SK-N-SH (cell line): ENCODE data around the gene SSTR5. TPM values are rescaled to one million over a fixed set of nuclear protein-coding genes. Genes with fewer than 3 reads are reported as not detected.

Experiments used
- CTCF ChIA-PET: fragments of 300-600, 350-600 bp; formaldehyde crosslinking; extraction: SDS; loops from one replicate; lab custom pipeline; 2021; lab: Yijun Ruan, JAX
- POLR2A ChIA-PET: fragments of 350-600 bp; sonication (Branson Sonifier 250); formaldehyde crosslinking; extraction: SDS; loops from one replicate; lab custom pipeline; 2020; ENCODE audit warnings: antibody characterized with exemption, inconsistent platforms; lab: Yijun Ruan, JAX
- DNase-seq: peaks from one replicate; pipeline ENCODE4 v3.0.0; 2012
- H2AFZ ChIP-seq: fragments of 200-600 bp; sonication (generic); 2 replicates; pipeline ENCODE4 v1.8.1; 2016; ENCODE audit warnings: antibody characterized with exemption, mild to moderate bottlenecking, low read depth
- H3F3A ChIP-seq: fragments of 200-600 bp; sonication (generic); replicated peaks from 2 replicates; pipeline ENCODE3; 2016; ENCODE audit warnings: antibody characterized with exemption, mild to moderate bottlenecking; ENCODE audit not compliant: insufficient read depth
- H3K27ac ChIP-seq, 2 experiments: fragments of 200-500 bp in 1 of 2; fragments of 200-600 bp in 1 of 2; sonication (Bioruptor generic) in 1 of 2; sonication (generic), shearing (Covaris generic) in 1 of 2; 2 replicates each; pipeline versions ENCODE4 v1.5.1 to v1.6.1; 2014 to 2016; ENCODE audit warnings: low read depth in 2 of 2, inconsistent platforms in 1 of 2, low read length in 1 of 2, mild to moderate bottlenecking in 1 of 2, mixed read lengths in 1 of 2
- H3K27me3 ChIP-seq: fragments of 200-600 bp; sonication (generic), shearing (Covaris generic); 2 replicates; pipeline ENCODE4 v1.6.1; 2016; ENCODE audit warnings: mixed run types; ENCODE audit not compliant: insufficient read depth
- H3K36me3 ChIP-seq, 2 experiments: fragments of 200-500 bp in 1 of 2; fragments of 200-600 bp in 1 of 2; sonication (Bioruptor generic) in 1 of 2; sonication (generic) in 1 of 2; replicated peaks in 1 of 2; 2 replicates each; pipeline versions ENCODE3 to v1.5.1; 2014 to 2016; ENCODE audit warnings: low read length in 1 of 2, mild to moderate bottlenecking in 1 of 2; ENCODE audit not compliant: insufficient read depth in 2 of 2, control insufficient read depth in 1 of 2
- H3K4me1 ChIP-seq, 2 experiments: fragments of 200-500 bp in 1 of 2; fragments of 200-600 bp in 1 of 2; sonication (Bioruptor generic) in 1 of 2; sonication (generic), shearing (Covaris generic) in 1 of 2; 2 replicates each; pipeline versions ENCODE4 v1.5.1 to v1.6.1; 2014 to 2016; ENCODE audit warnings: low read depth in 1 of 2, low read length in 1 of 2, mixed run types in 1 of 2; ENCODE audit not compliant: insufficient read depth in 2 of 2, control insufficient read depth in 1 of 2
- H3K4me2 ChIP-seq: fragments of 200-600 bp; sonication (generic), shearing (Covaris generic); 2 replicates; pipeline ENCODE4 v1.6.1; 2017; ENCODE audit warnings: mixed run types
- H3K4me3 ChIP-seq, 2 experiments: fragments of 200-500 bp in 1 of 2; fragments of 200-600 bp in 1 of 2; sonication (Bioruptor generic) in 1 of 2; sonication (generic), shearing (Covaris generic) in 1 of 2; 2 replicates each; pipeline versions ENCODE4 v1.5.1 to v1.8.1; 2014 to 2016; ENCODE audit warnings: low read depth in 2 of 2, inconsistent platforms in 1 of 2, low read length in 1 of 2, mild to moderate bottlenecking in 1 of 2, mixed read lengths in 1 of 2, moderate library complexity in 1 of 2
- H3K79me2 ChIP-seq: fragments of 200-600 bp; sonication (generic); 2 replicates; pipeline ENCODE4 v1.8.1; 2017; ENCODE audit warnings: mild to moderate bottlenecking; ENCODE audit not compliant: insufficient read depth
- H3K9ac ChIP-seq: fragments of 200-600 bp; sonication (generic); 2 replicates; pipeline ENCODE4 v1.6.1; 2017; ENCODE audit warnings: mixed run types
- H3K9me2 ChIP-seq: fragments of 200-600 bp; sonication (generic); 2 replicates; pipeline ENCODE4 v1.6.1; 2017; ENCODE audit warnings: mixed run types
- H3K9me3 ChIP-seq: fragments of 200-600 bp; sonication (generic); 2 replicates; pipeline ENCODE4 v1.6.1; 2017; ENCODE audit warnings: mixed run types, mild to moderate bottlenecking, moderate library complexity
- H4K20me1 ChIP-seq: fragments of 200-600 bp; sonication (generic); 2 replicates; pipeline ENCODE4 v1.6.1; 2017; ENCODE audit warnings: mild to moderate bottlenecking, mixed run types; ENCODE audit not compliant: insufficient read depth
- CHD2 ChIP-seq: fragments of 150-350 bp; IDR thresholded peaks from 2 replicates; pipeline ENCODE4 v1.6.1; 2018; ENCODE audit warnings: low read length; ENCODE audit not compliant: partially characterized antibody
- CTCF ChIP-seq: fragments of 200-600 bp; sonication (generic); IDR thresholded peaks from 2 replicates; pipeline ENCODE4 v1.6.1; 2017; ENCODE audit warnings: antibody characterized with exemption, mild to moderate bottlenecking, moderate library complexity
- ELF1 ChIP-seq: IDR thresholded peaks from 2 replicates; pipeline ENCODE4 v1.4.0; 2012
- EP300 ChIP-seq, 2 experiments: IDR thresholded peaks; 2 replicates each; pipeline versions ENCODE4 v1.4.0 to v1.6.1; 2012; ENCODE audit warnings: borderline replicate concordance in 1 of 2, low read depth in 1 of 2, low read length in 1 of 2
- FOSL2 ChIP-seq: IDR thresholded peaks from 2 replicates; pipeline ENCODE4 v1.4.0; 2012; ENCODE audit warnings: low read depth, mild to moderate bottlenecking, moderate library complexity, borderline replicate concordance
- FOXJ3 ChIP-seq: sonication (generic); formaldehyde crosslinking; IDR thresholded peaks from 2 replicates; pipeline ENCODE4 v1.5.1; 2020; ENCODE audit warnings: mild to moderate bottlenecking, missing genetic modification reagents
- GATA2 ChIP-seq: sonication (generic); formaldehyde crosslinking; IDR thresholded peaks from 2 replicates; pipeline ENCODE4 v1.5.0; 2020; ENCODE audit warnings: mild to moderate bottlenecking, missing genetic modification reagents
- JUND ChIP-seq: IDR thresholded peaks from 2 replicates; pipeline ENCODE4 v1.4.0; 2012
- MAX ChIP-seq: IDR thresholded peaks from 2 replicates; pipeline ENCODE4 v1.4.0; 2012; ENCODE audit warnings: low read depth
- MEF2A ChIP-seq: IDR thresholded peaks from 2 replicates; pipeline ENCODE4 v1.4.0; 2012; ENCODE audit warnings: low read depth, borderline replicate concordance
- MXI1 ChIP-seq: IDR thresholded peaks from 2 replicates; pipeline ENCODE4 v1.6.1; 2012; ENCODE audit warnings: mild to moderate bottlenecking, low read depth, low read length, improper control_type of control experiment
- PBX3 ChIP-seq: IDR thresholded peaks from 2 replicates; pipeline ENCODE4; 2012
- POLR2AphosphoS5 ChIP-seq: IDR thresholded peaks from 2 replicates; pipeline ENCODE4 v1.6.1; 2012; ENCODE audit warnings: low read depth, low read length
- RAD21 ChIP-seq: IDR thresholded peaks from 2 replicates; pipeline ENCODE4 v1.6.1; 2012; ENCODE audit warnings: mild to moderate bottlenecking, low read length
- RCOR1 ChIP-seq: fragments of 150-350 bp; IDR thresholded peaks from 2 replicates; pipeline ENCODE4 v1.6.1; 2017; ENCODE audit warnings: antibody characterized with exemption, low read length
- SMC3 ChIP-seq: IDR thresholded peaks from 2 replicates; pipeline ENCODE4 v1.6.1; 2012; ENCODE audit warnings: low read depth, low read length, improper control_type of control experiment
- TCF12 ChIP-seq: IDR thresholded peaks from 2 replicates; pipeline ENCODE4 v1.4.0; 2012
- TEAD4 ChIP-seq: IDR thresholded peaks from 2 replicates; pipeline ENCODE4 v1.4.0; 2012; ENCODE audit warnings: mild to moderate bottlenecking, borderline replicate concordance; ENCODE audit not compliant: insufficient read depth
- WGBS: methylation state at CpG from one replicate; pipeline ENCODE4 v1.1.6; 2017; ENCODE audit warnings: low lambda C conversion rate; 5-methylcytosine and 5-hydroxymethylcytosine counted together
- polyA plus RNA-seq, 3 experiments: library from polyadenylated mRNA; depleted of rRNA; stranded (reverse); fragments of >200 nt; gene quantifications; 2 replicates each; pipeline ENCODE4 v1.2.3, GENCODE V29; 2012

SSTR5 gene
- polyA plus RNA-seq, 1 of the 3 experiments (the other 2 are of a cell fraction) = not detected

- no peaks in the 10 kb centered on the region for H3K9me2 ChIP-seq
- no peaks in the 10 kb centered on the region for H3K9me3 ChIP-seq
- no peaks in the 10 kb centered on the region for H3K36me3 ChIP-seq
- no peak for DNase-seq
- no peak for TF ChIP-seq MAX
- TF ChIP-seq MXI1 = no peak
- TF ChIP-seq RCOR1 = no peak
- no peak for TF ChIP-seq TCF12
- TF ChIP-seq RAD21 = no peak
- no peak for TF ChIP-seq FOXJ3 (CRISPR knock-in tag)
- no peak for TF ChIP-seq POLR2AphosphoS5
- TF ChIP-seq ELF1 = no peak
- no peak for TF ChIP-seq PBX3
- no peak for TF ChIP-seq JUND
- TF ChIP-seq SMC3 = no peak
- no peak for TF ChIP-seq EP300 (IDR thresholded peaks at IDR 0.05; ENCODE audit: borderline replicate concordance in 1 of 2, low read depth in 1 of 2, low read length in 1 of 2)
- no peak for TF ChIP-seq FOSL2
- TF ChIP-seq MEF2A = no peak
- TF ChIP-seq GATA2 = no peak
- no peak for TF ChIP-seq TEAD4
- no peak for TF ChIP-seq CTCF
- no peak for TF ChIP-seq CHD2
- H3K79me2 ChIP-seq = no peaks in the 10 kb centered on the region
- no peak overlapping the region for H3K27ac ChIP-seq
- ChIA-PET POLR2A (no interaction called here), CTCF (interaction anchor here (1.1 to 2.7 kb wide), 2 partner anchors 10 to 13 kb away, joined by 3 to 14 read pairs; no protein-coding TSS in a partner anchor)
- no peak overlapping the region for H3K9ac ChIP-seq
- no peaks in the 10 kb centered on the region for H3F3A ChIP-seq
- H2AFZ ChIP-seq = no peak overlapping the region
- no peaks in the 10 kb centered on the region for H3K4me1 ChIP-seq
- H3K4me2 ChIP-seq = no peak overlapping the region
- H3K27me3 ChIP-seq = peaks cover 77% of the 10 kb centered on the region
- H3K4me3 ChIP-seq = no peak overlapping the region
- WGBS = 38% methylated on average over 2 of the region's 16 CpGs
- 0 out of 2 replicates have a peak, but pooled peaks cover 4% of the 10 kb centered on the region for H4K20me1 ChIP-seq
These were observed 40.9 kb downstream of the SSTR5 start for GRCh38 chr16:1113489-1113888.
